Limb (tissue), 2 donors: ENCODE results near the gene ABCG8.

Experiments used
- DNase-seq, 2 donors: peaks; one replicate each; pipeline ENCODE4 v3.0.0-alpha.2; 2016; ENCODE audit errors: extremely low spot score in 2 of 2

The ABCG8 gene

GRCh38 chr2:43855292-43855691 is 16.5 kb downstream of the ABCG8 start:
- no peak for DNase-seq

DNA sequence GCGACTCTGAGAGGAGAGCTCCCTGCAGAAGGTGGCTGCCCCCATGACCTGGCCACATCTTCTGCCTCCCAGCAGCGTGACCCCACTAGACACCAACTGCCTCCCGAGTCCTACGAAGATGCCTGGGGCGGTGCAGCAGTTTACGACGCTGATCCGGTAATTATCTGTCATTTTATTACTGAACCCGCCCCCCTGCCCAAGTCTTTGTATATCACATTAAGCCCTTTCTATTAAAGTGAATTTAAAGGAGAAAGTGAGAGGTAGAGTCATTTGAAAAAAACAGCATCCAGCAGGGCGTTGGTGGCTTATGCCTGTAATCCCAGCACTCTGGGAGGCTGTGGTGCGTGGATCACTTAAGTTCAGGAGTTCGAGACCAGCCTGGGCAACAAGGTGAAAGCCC is 33.4 kb downstream of the ABCG8 start:
- no peak for DNase-seq

DNA sequence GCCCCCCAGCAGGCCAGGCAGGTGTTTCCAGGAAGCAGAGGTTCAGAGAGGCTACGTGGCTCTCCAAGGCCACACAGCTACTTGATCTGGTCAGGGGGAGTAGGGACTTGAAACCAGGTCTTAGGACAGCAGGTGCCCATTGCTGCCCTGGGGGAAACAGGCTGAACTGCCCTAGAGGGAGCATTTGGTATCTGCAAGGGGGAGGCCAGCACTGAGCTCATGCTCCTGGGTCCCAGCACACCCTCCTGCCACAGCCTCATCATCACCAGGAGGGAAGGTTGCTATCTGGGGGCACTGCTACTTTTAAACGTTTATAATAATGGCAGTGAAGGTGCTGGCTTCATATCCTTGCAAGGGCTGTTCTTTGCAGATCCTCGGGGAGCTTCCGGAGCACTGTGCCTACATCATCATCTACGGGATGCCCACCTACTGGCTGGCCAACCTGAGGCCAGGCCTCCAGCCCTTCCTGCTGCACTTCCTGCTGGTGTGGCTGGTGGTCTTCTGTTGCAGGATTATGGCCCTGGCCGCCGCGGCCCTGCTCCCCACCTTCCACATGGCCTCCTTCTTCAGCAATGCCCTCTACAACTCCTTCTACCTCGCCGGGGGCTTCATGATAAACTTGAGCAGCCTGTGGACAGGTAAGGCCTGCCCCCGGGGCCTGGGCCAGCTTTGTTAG is 36.1 kb downstream of the ABCG8 start:
- DNase-seq, result no peak

- peak; percentile 12 to 68 for DNase-seq
Measured at GRCh38 chr2:43877782-43878464, 39.2 kb downstream of the ABCG8 start.

DNA sequence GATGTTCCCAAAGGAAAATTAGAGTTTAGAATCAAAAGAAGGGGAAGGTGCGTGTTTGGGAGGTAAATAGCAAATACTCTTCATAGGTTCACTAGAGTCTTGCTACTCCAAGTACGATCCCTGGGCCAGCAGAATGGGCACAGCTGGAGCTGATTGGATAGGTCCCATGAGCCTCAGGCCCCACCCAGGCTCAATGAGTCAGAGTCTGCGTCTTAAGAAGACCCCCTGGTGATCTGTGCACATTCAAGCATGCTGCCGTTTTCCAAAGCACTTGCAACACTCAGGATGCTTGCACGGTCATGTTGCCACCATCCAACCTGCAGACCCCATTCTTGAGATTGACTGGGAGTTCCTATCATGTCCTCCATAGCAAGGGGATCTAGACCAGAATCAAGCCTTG is 40.5 kb downstream of the ABCG8 start:
- no peak for DNase-seq

GRCh38 chr2:43880471-43880870 is 41.7 kb downstream of the ABCG8 start:
- no peak for DNase-seq

DNA sequence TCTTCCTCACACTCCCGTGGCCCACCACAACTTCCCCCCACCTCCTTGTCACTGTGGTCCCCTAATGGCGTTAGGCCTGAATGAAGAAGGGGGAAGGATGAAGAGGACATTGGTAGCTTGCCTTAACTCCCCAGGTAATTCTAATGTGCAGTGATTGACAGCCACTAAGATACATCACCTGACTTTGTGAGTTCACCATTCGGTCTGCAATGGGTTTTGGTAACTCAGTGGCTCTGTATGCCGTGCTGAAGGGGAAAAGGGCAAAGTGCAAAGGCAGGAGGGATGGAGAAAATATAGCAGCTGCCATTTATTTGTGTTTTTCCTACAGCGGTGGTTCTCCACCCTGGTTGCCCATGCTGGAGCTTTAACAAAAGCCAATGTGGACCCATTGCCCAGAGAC is 42.2 kb downstream of the ABCG8 start:
- no peak for DNase-seq

GRCh38 chr2:43882312-43882711 is 43.5 kb downstream of the ABCG8 start:
- no peak for DNase-seq

GRCh38 chr2:43884689-43885088 is 45.9 kb downstream of the ABCG8 start:
- DNase-seq, result no peak

- DNase-seq, result no peak
Measured at GRCh38 chr2:43885132-43885632, 46.4 kb downstream of the ABCG8 start.

DNA sequence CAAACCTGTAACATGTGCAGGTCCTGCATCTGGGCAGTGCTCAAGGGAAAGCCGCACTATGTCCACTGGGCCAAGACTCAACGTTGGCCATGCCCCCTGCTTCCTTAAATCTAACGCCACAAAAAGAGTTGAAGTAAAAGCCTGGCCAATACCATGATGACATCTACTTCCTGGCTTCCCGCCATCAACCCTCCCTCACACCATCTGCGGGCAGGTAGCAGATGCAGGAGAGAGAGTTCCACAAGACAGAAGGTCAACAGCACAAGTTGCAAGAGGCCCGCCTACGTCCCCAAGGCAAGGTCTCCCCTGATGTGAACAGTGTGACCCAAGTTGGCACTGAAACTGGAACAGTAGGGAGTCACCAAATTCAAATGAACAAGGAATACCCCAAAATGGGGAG is 48.4 kb downstream of the ABCG8 start:
- DNase-seq, result no peak

- no peak for DNase-seq
Measured at GRCh38 chr2:43889416-43889815, 50.6 kb downstream of the ABCG8 start.

GRCh38 chr2:43890855-43891254 is 52.1 kb downstream of the ABCG8 start:
- DNase-seq, result no peak

- DNase-seq, result no peak
Measured at GRCh38 chr2:43894743-43895142, 56.0 kb downstream of the ABCG8 start.

- DNase-seq, result no peak
Measured at GRCh38 chr2:43896906-43897305, 58.1 kb downstream of the ABCG8 start.

- no peak for DNase-seq
Measured at GRCh38 chr2:43897492-43897891, 58.7 kb downstream of the ABCG8 start.

DNA sequence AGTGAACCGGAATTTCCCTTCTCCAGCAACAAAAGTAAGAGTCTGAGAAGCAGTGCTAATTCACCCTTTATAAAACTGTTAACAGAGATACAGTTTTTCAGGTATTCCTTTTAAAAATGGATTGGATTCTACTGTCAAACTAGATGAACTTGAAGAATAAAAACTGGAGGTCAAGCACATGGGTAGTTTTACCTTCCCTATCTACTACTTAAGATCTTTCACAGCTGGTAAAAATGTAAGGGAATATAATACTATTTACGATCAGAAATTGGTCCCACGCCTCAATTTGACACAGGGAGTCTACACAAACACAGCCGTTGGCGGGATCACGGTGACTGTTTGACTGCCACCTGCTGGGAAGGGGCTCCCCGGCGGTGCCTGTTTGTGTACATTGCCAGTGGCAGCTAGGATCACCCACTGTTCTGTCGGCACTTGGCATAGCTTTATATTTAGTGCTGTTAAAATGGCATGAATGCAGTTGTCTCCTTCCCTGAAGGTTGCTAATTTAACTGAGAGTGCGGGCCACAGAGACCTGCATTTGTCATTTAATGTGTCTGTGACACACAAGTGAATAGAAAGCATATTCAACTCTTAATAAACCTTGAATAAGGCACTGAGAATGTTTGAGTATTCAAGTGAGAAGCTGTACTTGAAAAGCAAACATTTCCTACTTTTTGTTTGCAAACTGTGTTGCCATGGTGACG is 59.5 kb downstream of the ABCG8 start:
- peak; percentile 8 to 63 for DNase-seq

DNA sequence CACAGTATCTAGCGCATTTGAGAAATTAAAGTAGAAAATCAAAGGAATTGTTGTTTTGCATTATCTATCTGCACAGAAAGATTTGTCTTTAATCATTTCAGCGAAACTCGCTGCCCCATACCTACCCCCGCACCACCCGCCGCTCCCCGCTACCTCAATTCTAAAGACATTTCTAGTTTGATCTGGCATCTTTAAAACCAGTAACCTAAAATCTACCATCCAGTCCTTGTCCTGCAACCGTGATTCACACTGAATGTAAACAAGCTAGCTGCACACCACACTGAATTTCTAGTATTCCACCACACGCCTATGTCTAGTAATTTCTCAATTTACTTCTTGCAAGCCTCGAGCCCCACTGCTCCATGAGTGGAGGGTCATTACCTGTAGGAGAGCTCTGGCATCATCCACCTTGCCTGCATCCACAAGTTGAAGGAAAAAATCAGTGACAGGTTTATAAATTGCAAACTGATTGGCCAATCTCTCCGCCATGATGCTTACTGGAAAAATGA is 60.1 kb downstream of the ABCG8 start:
- no peak for DNase-seq

DNA sequence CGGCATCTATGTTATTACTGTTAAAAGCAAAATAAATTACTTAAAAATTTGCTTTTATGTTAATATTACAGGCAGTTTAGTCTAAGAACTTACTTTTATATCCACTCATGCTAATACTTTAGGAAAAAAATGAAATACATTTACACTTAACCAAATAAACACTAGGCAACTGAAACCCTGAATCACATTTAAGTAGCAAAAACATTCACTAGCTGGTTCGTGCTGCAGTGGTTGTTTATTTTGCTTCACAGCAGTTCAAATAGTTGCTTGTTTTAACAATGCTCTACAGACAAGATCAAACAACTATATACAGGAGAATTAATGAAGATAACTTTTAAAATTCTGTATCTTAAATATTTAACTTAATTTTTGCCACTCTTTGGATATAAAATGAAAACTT is 60.8 kb downstream of the ABCG8 start:
- DNase-seq, result no peak

DNA sequence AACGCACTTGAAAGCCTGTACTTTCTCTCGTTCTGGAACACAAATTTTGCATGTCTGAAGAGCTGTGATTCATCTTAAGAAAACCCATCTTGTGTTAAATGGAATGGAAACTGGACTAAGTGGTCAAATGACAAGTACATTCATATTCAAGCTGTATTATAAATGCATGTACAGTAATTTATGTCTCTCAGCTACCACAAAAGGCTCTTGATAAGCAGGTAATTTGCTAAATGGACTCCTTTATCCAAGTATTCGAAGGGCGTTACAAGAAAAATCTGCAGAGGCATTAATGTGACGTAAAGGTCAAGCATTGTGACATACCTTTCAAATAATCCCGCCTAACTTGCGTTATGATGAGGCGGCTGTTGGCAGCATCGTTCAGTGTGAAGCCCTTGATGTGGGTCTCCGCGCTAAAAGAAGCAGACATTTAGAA is 66.6 kb downstream of the ABCG8 start:
- no peak for DNase-seq

DNA sequence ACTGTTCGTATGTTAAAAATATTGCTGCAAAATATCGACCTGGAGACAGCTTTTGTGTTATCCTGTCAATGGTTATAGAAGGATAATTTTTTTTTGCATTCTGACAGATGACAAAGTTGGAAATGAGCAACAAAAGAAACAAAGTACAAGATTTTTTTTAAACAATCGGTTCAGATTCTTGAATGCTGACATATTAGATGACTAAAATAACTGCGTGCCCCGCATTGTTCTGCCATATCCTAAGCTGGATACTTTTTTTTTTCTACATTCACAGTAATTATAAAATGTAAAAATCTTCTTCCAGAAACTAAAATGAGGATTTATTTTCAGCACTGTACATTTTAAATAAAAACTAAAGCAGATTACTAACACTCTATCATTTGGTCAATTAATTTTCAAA is 67.1 kb downstream of the ABCG8 start:
- no peak for DNase-seq

DNA sequence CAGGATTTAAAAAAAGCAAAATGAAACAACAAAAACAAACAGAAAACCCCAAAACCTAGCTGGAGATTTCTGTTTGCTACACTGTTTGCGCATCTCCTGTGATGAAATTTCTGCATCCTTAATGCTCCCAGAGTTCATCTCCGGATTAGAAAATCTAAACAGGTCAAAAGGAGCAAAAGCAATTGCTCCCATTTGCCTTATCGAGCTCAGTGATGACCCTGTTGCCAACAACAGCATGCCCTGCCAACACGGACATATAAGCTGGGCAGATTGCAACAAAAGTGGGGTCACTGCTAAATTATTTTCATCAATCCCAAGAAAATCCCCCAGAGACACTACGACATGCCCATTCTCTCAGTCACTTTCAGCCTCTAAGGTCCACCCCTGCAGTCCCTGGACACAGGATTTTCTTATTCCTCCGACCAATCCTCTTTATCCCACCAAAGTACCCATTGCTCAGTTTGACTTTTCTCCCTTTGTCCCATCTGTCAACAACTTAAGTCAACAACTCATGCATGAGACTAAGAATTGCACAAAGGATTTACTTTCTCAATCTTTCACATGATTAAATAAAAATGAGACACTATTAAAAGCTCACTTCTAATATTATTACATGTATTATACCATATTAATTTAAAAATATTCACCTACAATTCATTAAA is 67.8 kb downstream of the ABCG8 start:
- no peak for DNase-seq
